Measurements from ENCODE around the gene TBPL1. TPM values are rescaled to one million over a fixed set of nuclear protein-coding genes. Genes with fewer than 3 reads are reported as not detected.
"Not testable (repeated sequence)": the region's sequence is repeated elsewhere in the genome, so short reads cannot be mapped to it uniquely, and the experiment has no call there.

Gene TBPL1
- total RNA-seq, 4 donors from 2014 or later, result 4.0 to 35.5 (median 6.6) TPM

DNA sequence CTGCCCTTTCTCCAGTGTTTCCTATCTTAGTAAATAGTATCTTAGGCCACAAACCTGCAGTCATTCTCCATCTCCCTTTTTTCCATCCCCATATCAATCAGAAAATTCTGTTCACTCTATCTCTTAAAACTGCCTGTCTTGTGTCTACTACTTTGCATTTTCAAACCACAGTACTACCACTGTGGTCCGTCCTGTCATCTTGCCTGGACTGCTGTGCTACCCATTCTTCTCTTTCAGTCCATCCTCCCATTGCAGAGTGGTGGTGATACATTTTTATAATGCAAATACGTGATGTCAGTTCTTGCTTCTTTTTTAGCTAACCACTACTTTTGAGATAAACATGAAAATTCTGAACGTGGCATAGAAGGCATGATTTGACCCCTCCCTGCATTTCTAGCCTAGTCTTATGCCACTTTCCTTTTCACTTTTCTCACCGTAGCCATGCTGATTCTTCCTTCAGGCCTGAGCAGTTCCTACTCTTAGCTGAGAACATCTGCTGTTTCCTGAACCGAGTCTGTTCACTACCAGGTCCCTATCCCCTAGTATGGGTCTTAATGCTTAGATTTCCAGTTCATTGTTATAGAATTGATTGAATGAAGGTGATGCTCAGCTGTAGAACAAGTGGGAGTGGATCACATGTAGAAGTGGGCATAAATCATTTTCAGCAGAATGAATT, 13.8 kb downstream of the TBPL1 start:
- no peak for DNase-seq
- Histone ChIP-seq H3K9me3 (no peaks in the 10 kb centered on the region), H3K4me3 (no peak overlapping the region), H3K36me3 (no peaks in the 10 kb centered on the region), H3K27me3 (no peaks in the 10 kb centered on the region), H3K27ac (no peak overlapping the region), H3K4me1 (peaks cover 0 to 11% (median 0%) of the 10 kb centered on the region in 4 donors)
- no peak for TF ChIP-seq POLR2A (IDR thresholded peaks at IDR 0.05)
- TF ChIP-seq, protein P1, sequence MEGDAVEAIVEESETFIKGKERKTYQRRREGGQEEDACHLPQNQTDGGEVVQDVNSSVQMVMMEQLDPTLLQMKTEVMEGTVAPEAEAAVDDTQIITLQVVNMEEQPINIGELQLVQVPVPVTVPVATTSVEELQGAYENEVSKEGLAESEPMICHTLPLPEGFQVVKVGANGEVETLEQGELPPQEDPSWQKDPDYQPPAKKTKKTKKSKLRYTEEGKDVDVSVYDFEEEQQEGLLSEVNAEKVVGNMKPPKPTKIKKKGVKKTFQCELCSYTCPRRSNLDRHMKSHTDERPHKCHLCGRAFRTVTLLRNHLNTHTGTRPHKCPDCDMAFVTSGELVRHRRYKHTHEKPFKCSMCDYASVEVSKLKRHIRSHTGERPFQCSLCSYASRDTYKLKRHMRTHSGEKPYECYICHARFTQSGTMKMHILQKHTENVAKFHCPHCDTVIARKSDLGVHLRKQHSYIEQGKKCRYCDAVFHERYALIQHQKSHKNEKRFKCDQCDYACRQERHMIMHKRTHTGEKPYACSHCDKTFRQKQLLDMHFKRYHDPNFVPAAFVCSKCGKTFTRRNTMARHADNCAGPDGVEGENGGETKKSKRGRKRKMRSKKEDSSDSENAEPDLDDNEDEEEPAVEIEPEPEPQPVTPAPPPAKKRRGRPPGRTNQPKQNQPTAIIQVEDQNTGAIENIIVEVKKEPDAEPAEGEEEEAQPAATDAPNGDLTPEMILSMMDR (IDR thresholded peaks at IDR 0.05), result no peak

DNA sequence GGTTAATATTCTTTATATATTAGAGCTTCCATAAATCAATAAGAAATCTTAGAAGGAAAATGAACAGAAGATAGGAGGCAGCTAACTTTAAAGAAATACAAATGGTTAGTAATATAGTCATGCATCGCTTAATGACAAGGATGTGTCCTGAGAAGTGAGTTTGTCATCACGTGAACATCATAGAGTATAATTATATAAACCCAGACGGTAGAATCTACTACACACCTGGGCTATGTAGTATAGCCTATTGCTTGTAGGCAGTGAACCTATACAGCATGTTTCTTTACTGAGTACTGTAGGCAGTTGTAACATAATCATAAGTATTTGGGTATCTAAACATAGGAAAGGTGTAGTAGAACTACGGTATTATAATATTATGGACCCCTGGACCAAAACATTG, 14.3 kb downstream of the TBPL1 start:
- H3K4me1 ChIP-seq, result peaks cover 0 to 11% (median 0%) of the 10 kb centered on the region in 4 donors
- DNase-seq, result no peak
- H3K27ac ChIP-seq, result no peak overlapping the region
- H3K9me3 ChIP-seq, result no peaks in the 10 kb centered on the region
- TF ChIP-seq POLR2A (IDR thresholded peaks at IDR 0.05), result no peak
- TF ChIP-seq, protein P1 (IDR thresholded peaks at IDR 0.05), result no peak
- no peaks in the 10 kb centered on the region for H3K36me3 ChIP-seq
- H3K27me3 ChIP-seq, result no peaks in the 10 kb centered on the region
- H3K4me3 ChIP-seq, result no peak overlapping the region

DNA sequence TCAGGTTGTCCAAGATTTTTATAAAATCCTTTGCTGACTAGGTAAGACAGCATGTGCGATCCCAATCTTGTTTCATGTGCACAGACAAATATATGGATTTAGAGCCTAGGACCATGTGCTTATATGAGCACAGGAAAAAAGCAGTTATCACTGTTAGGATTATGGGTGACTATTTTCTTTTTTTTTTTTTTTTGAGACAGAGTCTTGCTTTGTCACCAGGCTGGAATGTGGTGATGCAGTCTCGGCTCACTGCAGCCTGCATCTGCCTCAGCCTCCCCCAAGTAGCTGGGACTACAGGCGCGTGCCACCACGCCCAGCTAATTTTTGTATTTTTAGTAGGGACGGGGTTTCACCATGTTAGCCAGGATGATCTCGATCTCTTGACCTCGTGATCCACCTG, 14.8 kb downstream of the TBPL1 start:
- not testable (repeated sequence) for DNase-seq, H3K4me3 ChIP-seq, H3K9me3 ChIP-seq, H3K27me3 ChIP-seq, H3K27ac ChIP-seq, H3K36me3 ChIP-seq
- peaks cover 0 to 11% (median 0%) of the 10 kb centered on the region in 4 donors for H3K4me1 ChIP-seq

DNA sequence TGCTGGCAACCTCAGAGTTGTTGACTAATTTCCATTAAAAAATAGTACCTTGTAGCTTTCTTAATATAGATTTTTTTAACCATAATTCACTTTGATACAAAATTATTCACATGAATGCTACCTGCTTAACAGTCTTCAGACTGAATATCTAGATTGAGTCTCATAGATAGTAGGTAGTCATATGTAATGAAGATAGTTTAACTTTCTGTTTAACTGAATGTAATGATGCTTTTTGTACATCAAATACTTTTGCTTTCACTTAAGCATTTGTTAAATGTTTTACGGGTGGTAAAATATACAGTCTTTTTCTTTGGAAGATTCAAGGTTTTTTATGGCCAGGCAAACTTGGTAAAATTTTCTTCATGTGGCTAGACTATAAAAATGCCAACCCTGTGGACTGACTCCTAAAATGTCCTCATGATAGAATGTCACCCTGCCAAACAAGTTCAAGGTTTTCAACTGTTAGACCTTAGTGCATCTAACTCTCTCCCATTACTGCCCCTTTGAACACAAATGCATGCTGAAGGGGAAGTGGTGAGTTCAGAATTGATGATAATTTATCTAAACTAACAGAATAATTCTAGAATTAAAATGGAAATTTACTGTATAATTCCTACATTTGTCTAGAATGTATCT, 16.4 kb downstream of the TBPL1 start:
- Histone ChIP-seq H3K27ac (no peak overlapping the region), H3K9me3 (no peaks in the 10 kb centered on the region), H3K4me3 (no peak overlapping the region), H3K4me1 (peaks cover 0 to 11% (median 0%) of the 10 kb centered on the region in 4 donors), H3K27me3 (no peaks in the 10 kb centered on the region), H3K36me3 (no peaks in the 10 kb centered on the region)
- no peak for TF ChIP-seq POLR2A (IDR thresholded peaks at IDR 0.05)
- TF ChIP-seq, protein P1 (IDR thresholded peaks at IDR 0.05), result no peak
- DNase-seq, result no peak

DNA sequence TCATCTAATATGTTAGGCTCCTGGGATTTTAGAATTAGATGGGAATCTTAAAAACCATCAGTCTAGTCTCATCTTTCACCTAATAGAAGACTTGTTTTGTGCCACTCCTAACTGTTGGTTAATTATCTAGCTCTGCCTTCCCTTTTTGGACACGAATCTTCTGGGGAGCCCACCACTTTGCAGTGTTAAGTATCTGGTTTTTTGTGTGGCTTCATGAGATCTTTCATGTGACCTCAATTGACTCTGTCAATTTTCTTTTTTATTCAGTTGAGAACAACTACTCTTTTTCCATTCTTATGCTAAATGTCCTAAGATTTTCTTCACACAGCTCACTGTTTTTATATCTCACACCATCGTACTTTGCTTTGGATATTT, 16.9 kb downstream of the TBPL1 start:
- no peaks in the 10 kb centered on the region for H3K27me3 ChIP-seq
- H3K4me3 ChIP-seq, result no peak overlapping the region
- TF ChIP-seq POLR2A (IDR thresholded peaks at IDR 0.05), result no peak
- TF ChIP-seq, protein P1 (IDR thresholded peaks at IDR 0.05), result no peak
- H3K36me3 ChIP-seq, result no peaks in the 10 kb centered on the region
- no peak for DNase-seq
- H3K4me1 ChIP-seq, result peaks cover 0 to 11% (median 0%) of the 10 kb centered on the region in 4 donors
- no peak overlapping the region for H3K27ac ChIP-seq
- H3K9me3 ChIP-seq, result no peaks in the 10 kb centered on the region

DNA sequence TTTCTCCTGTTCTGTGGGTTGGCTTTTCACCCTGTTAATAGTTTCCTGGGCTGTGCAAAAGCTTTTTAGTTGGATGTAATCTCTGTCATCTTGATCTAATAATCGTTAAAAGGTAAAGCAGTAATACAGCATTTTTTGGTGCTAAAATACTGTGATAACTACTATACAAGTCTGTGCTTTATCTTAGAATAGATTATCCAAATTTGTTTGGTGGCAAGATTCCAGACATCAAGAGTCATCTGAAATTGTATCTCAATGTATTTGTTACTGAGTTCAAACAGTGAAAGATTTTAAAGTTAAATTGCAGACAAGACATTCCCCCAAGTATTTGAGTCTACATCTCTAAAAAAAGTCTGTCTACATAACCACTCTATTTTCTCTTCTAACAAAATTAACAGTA, 18.8 kb downstream of the TBPL1 start:
- Histone ChIP-seq H3K4me3 (no peak overlapping the region), H3K36me3 (no peaks in the 10 kb centered on the region), H3K27ac (no peak overlapping the region), H3K9me3 (no peaks in the 10 kb centered on the region), H3K4me1 (no peaks in the 10 kb centered on the region), H3K27me3 (no peaks in the 10 kb centered on the region)
- TF ChIP-seq, protein P1 (IDR thresholded peaks at IDR 0.05), result no peak
- TF ChIP-seq POLR2A (IDR thresholded peaks at IDR 0.05), result no peak
- DNase-seq, result no peak
